IMR-90 (cell line): ENCODE data around the gene RRAGD. TPM values are rescaled to one million over a fixed set of nuclear protein-coding genes. Genes with fewer than 3 reads are reported as not detected.

ENCODE experiments used
- ATAC-seq: fragments of 200-7000 bp; cut with Tn5 transposase; 2 replicates; pipeline ENCODE4 v1.9.1; 2020; ENCODE audit warnings: low read depth, mild to moderate bottlenecking, moderate library complexity
- BruUV-seq: library from RNA; stranded (reverse); fragments of 400-500 nt; replicated peaks from 2 replicates; lab custom pipeline; 2021; lab: Mats Ljungman, UMichigan
- CTCF ChIA-PET: fragments of 300-600 bp; formaldehyde crosslinking; extraction: SDS; loops from one replicate; lab custom pipeline; 2021; ENCODE audit warnings: antibody characterized with exemption; lab: Yijun Ruan, JAX
- POLR2A ChIA-PET: fragments of 300-600 bp; sonication (Branson Sonifier 250); formaldehyde crosslinking; loops from one replicate; lab custom pipeline; 2022; ENCODE audit warnings: antibody characterized with exemption; ENCODE audit not compliant: unreplicated experiment; lab: Charles Lee
- DNase-seq: peaks from one replicate; pipeline ENCODE4 v3.0.0; 2013
- H2AFZ ChIP-seq: replicated peaks from 2 replicates; pipeline ENCODE3; 2013; ENCODE audit warnings: low read length, mild to moderate bottlenecking; ENCODE audit not compliant: poor library complexity
- H2AK5ac ChIP-seq: 2 replicates; pipeline ENCODE4 v1.6.1; 2013; ENCODE audit warnings: low read depth, low read length, inconsistent platforms
- H2AK9ac ChIP-seq: replicated peaks from 2 replicates; pipeline ENCODE3; 2013; ENCODE audit warnings: mild to moderate bottlenecking, low read depth, low read length, moderate library complexity; ENCODE audit not compliant: poor library complexity
- H2BK120ac ChIP-seq: 2 replicates; pipeline ENCODE4 v1.6.1; 2013; ENCODE audit warnings: low read depth, low read length, inconsistent platforms
- H2BK15ac ChIP-seq: 3 replicates; pipeline ENCODE4 v1.6.1; 2013; ENCODE audit warnings: low read depth, low read length, inconsistent platforms
- H2BK20ac ChIP-seq: 2 replicates; pipeline ENCODE4 v1.6.1; 2013; ENCODE audit warnings: low read depth, mild to moderate bottlenecking, inconsistent platforms, low read length, moderate library complexity
- H2BK5ac ChIP-seq: 2 replicates; pipeline ENCODE4 v1.6.1; 2013; ENCODE audit warnings: mild to moderate bottlenecking, low read depth, low read length, inconsistent platforms; ENCODE audit not compliant: poor library complexity, severe bottlenecking
- H3K14ac ChIP-seq: replicated peaks from 2 replicates; pipeline ENCODE4 v1.6.1; 2013; ENCODE audit warnings: low read depth, low read length, inconsistent platforms
- H3K18ac ChIP-seq: 2 replicates; pipeline ENCODE4 v1.6.1; 2013; ENCODE audit warnings: low read depth, low read length, control low read depth
- H3K23ac ChIP-seq: 2 replicates; pipeline ENCODE4 v1.6.1; 2013; ENCODE audit warnings: low read depth, low read length, inconsistent platforms
- H3K27ac ChIP-seq: 2 replicates; pipeline ENCODE4 v1.5.1; 2013; ENCODE audit warnings: mild to moderate bottlenecking, control low read depth, low read length; ENCODE audit not compliant: insufficient read depth
- H3K27me3 ChIP-seq: 2 replicates; pipeline ENCODE4 v1.6.1; 2013; ENCODE audit warnings: low read length; ENCODE audit not compliant: control insufficient read depth, insufficient read depth
- H3K36me3 ChIP-seq: 2 replicates; pipeline ENCODE4 v1.6.1; 2013; ENCODE audit warnings: low read length, mixed read lengths; ENCODE audit not compliant: control insufficient read depth, insufficient read depth
- H3K4ac ChIP-seq: 2 replicates; pipeline ENCODE4 v1.6.1; 2013; ENCODE audit warnings: low read depth, low read length, inconsistent platforms
- H3K4me1 ChIP-seq: 2 replicates; pipeline ENCODE4 v1.6.1; 2013; ENCODE audit warnings: low read length, mixed read lengths; ENCODE audit not compliant: control insufficient read depth, insufficient read depth
- H3K4me2 ChIP-seq: 2 replicates; pipeline ENCODE4 v1.6.1; 2013; ENCODE audit warnings: low read depth, mild to moderate bottlenecking, control low read depth, low read length, moderate library complexity
- H3K4me3 ChIP-seq: 2 replicates; pipeline ENCODE4 v1.5.1; 2013; ENCODE audit warnings: low read depth, mild to moderate bottlenecking, control low read depth, low read length, moderate library complexity; ENCODE audit not compliant: insufficient read depth
- H3K56ac ChIP-seq: 2 replicates; pipeline ENCODE4 v1.6.1; 2013; ENCODE audit warnings: low read length, inconsistent platforms; ENCODE audit not compliant: insufficient read depth; ENCODE audit errors: extremely low read depth
- H3K79me1 ChIP-seq, 2 experiments: 2 replicates each; pipeline ENCODE4 v1.6.1; 2013; ENCODE audit warnings: low read length in 2 of 2, inconsistent platforms in 1 of 2, low read depth in 1 of 2
- H3K9ac ChIP-seq: 2 replicates; pipeline ENCODE4 v1.6.1; 2013; ENCODE audit warnings: low read depth, low read length, control low read depth
- H3K9me1 ChIP-seq: 2 replicates; pipeline ENCODE4 v1.6.1; 2013; ENCODE audit warnings: low read length, inconsistent platforms; ENCODE audit not compliant: insufficient read depth
- H3K9me3 ChIP-seq: 2 replicates; pipeline ENCODE4 v1.6.1; 2013; ENCODE audit warnings: low read length; ENCODE audit not compliant: control insufficient read depth, insufficient read depth
- H4K20me1 ChIP-seq: 2 replicates; pipeline ENCODE4 v1.6.1; 2013; ENCODE audit warnings: low read length, inconsistent platforms; ENCODE audit not compliant: insufficient read depth
- H4K5ac ChIP-seq: 2 replicates; pipeline ENCODE4 v1.6.1; 2013; ENCODE audit warnings: mild to moderate bottlenecking, low read depth, low read length, control low read depth
- H4K8ac ChIP-seq, 2 experiments: 2 replicates each; pipeline ENCODE4 v1.6.1; 2013; ENCODE audit warnings: low read depth in 2 of 2, low read length in 2 of 2, control low read depth in 1 of 2, inconsistent platforms in 1 of 2
- H4K91ac ChIP-seq: 2 replicates; pipeline ENCODE4 v1.6.1; 2013; ENCODE audit warnings: low read depth, low read length, inconsistent platforms; ENCODE audit not compliant: insufficient read depth
- BHLHE40 ChIP-seq: fragments of 150-350 bp; IDR thresholded peaks from 2 replicates; pipeline ENCODE4 v1.6.1; 2016; ENCODE audit warnings: mild to moderate bottlenecking, low read depth, low read length
- CEBPB ChIP-seq: IDR thresholded peaks from 2 replicates; pipeline ENCODE4 v1.6.1; 2012; ENCODE audit warnings: low read depth, low read length, improper control_type of control experiment
- CHD1 ChIP-seq: IDR thresholded peaks from 2 replicates; pipeline ENCODE4 v1.6.1; 2012; ENCODE audit warnings: low read depth, low read length, improper control_type of control experiment
- ELK1 ChIP-seq: fragments of 150-350 bp; IDR thresholded peaks from 2 replicates; pipeline ENCODE4 v1.6.1; 2016; ENCODE audit warnings: low read depth, mild to moderate bottlenecking, low read length, moderate library complexity, borderline replicate concordance
- FOS ChIP-seq: fragments of 150-350 bp; IDR thresholded peaks from 2 replicates; pipeline ENCODE4 v1.6.1; 2016; ENCODE audit warnings: low read depth, low read length
- MAFK ChIP-seq: IDR thresholded peaks from 2 replicates; pipeline ENCODE4 v1.6.1; 2012; ENCODE audit warnings: low read depth, low read length, improper control_type of control experiment
- MAZ ChIP-seq: IDR thresholded peaks from 2 replicates; pipeline ENCODE4 v1.6.1; 2012; ENCODE audit warnings: low read depth, mild to moderate bottlenecking, low read length, improper control_type of control experiment, moderate library complexity, borderline replicate concordance
- MXI1 ChIP-seq: IDR thresholded peaks from 2 replicates; pipeline ENCODE4 v1.6.1; 2012; ENCODE audit warnings: low read depth, mild to moderate bottlenecking, low read length, moderate library complexity, borderline replicate concordance
- NFE2L2 ChIP-seq: fragments of 150-350 bp; IDR thresholded peaks from 2 replicates; pipeline ENCODE4 v1.6.1; 2016; ENCODE audit warnings: low read depth, mild to moderate bottlenecking, low read length
- POLR2A ChIP-seq: IDR thresholded peaks from 2 replicates; pipeline ENCODE4 v1.6.1; 2012; ENCODE audit warnings: mild to moderate bottlenecking, low read depth, low read length
- RAD21 ChIP-seq: IDR thresholded peaks from 2 replicates; pipeline ENCODE4 v1.6.1; 2012; ENCODE audit warnings: low read length, improper control_type of control experiment
- RCOR1 ChIP-seq: IDR thresholded peaks from 2 replicates; pipeline ENCODE4 v1.6.1; 2012; ENCODE audit warnings: mild to moderate bottlenecking, low read length, improper control_type of control experiment; ENCODE audit not compliant: insufficient replicate concordance
- RFX5 ChIP-seq: IDR thresholded peaks from 2 replicates; pipeline ENCODE4 v1.8.0; 2012; ENCODE audit warnings: low read depth, mild to moderate bottlenecking, low read length, moderate library complexity
- SMC3 ChIP-seq: fragments of 150-350 bp; IDR thresholded peaks from 2 replicates; pipeline ENCODE4 v1.6.1; 2016; ENCODE audit warnings: low read depth, mild to moderate bottlenecking, antibody characterized with exemption, low read length, moderate library complexity
- USF2 ChIP-seq: fragments of 150-350 bp; IDR thresholded peaks from 2 replicates; pipeline ENCODE4 v1.6.1; 2017; ENCODE audit warnings: mild to moderate bottlenecking, antibody characterized with exemption, low read length, low read depth
- WGBS, 2 experiments: methylation state at CpG; one replicate each; pipeline versions ENCODE4 v1.1.5 to v1.1.7; 2013; ENCODE audit warnings: missing lambda C conversion rate in 2 of 2; ENCODE audit not compliant: insufficient read length in 1 of 2; ENCODE audit errors: extremely low coverage in 2 of 2; 5-methylcytosine and 5-hydroxymethylcytosine counted together
- dilution Hi-C: fragments of 300-500 bp; cut with HindIII; formaldehyde crosslinking; loops from one replicate; pipeline ENCODE4 v1.14.3; 2018; ENCODE audit warnings: low sequenced_read_pairs; ENCODE audit not compliant: unreplicated experiment
- in situ Hi-C: fragments of 300-500 bp; cut with MboI; formaldehyde crosslinking; loops from 3 replicates; pipeline ENCODE4 v1.14.3; 2019; ENCODE audit warnings: low sequenced_read_pairs, inconsistent platforms, mixed read lengths
- intact Hi-C: fragments of 100-400 bp; cut with micrococcal nuclease; formaldehyde crosslinking; loops from 2 replicates; pipeline ENCODE4 v1.10.0; 2022
- polyA plus RNA-seq, 3 experiments: library from polyadenylated mRNA; depleted of rRNA; stranded (reverse); fragments of >200 nt; gene quantifications; 2 replicates each; pipeline ENCODE4 v1.2.3, GENCODE V29; 2012; ENCODE audit warnings: low replicate concordance in 1 of 3
- total RNA-seq: library from RNA; depleted of rRNA; stranded (reverse); fragments of >200 nt; gene quantifications from 2 replicates; pipeline ENCODE4 v1.2.3, GENCODE V29; 2012
- TF ChIP-seq, protein P1 (sequence below): conservative IDR thresholded peaks from 2 replicates; pipeline ENCODE4 v1.5.1; 2012; ENCODE audit warnings: mild to moderate bottlenecking, low read depth, low read length, improper control_type of control experiment

The RRAGD gene
- total and polyA plus RNA-seq, 2 of the 4 experiments (the other 2 are of a cell fraction): not detected

GRCh38 chr6:89416796-89417195, 4.7 kb upstream of the RRAGD start:
- Histone ChIP-seq H3K18ac (no peak overlapping the region), H3K14ac (no peak overlapping the region), H2BK15ac (no peak overlapping the region), H2BK5ac (no peak overlapping the region), H3K9me3 (no peaks in the 10 kb centered on the region), H4K8ac (no peak overlapping the region), H3K9ac (no peak overlapping the region), H3K27ac (no peak overlapping the region), H3K23ac (no peak overlapping the region), H4K91ac (no peak overlapping the region), H4K20me1 (no peaks in the 10 kb centered on the region), H4K5ac (no peak overlapping the region), H2AFZ (no peak overlapping the region), H3K56ac (no peak overlapping the region), H3K27me3 (peaks cover 29% of the 10 kb centered on the region), H2BK20ac (no peak overlapping the region), H3K4me3 (no peak overlapping the region), H3K9me1 (no peaks in the 10 kb centered on the region), H3K4me2 (no peak overlapping the region), H2AK5ac (no peak overlapping the region), H3K79me1 (no peaks in the 10 kb centered on the region), H2BK120ac (no peak overlapping the region), H3K4me1 (no peaks in the 10 kb centered on the region), H3K4ac (no peak overlapping the region), H3K36me3 (no peaks in the 10 kb centered on the region), H2AK9ac (no peak overlapping the region)
- WGBS, 2 experiments: no CpG with 5 or more reads among the region's 1 CpG
- TF ChIP-seq MAZ (no peak), POLR2A (no peak), RAD21 (no peak), RCOR1 (no peak), MAFK (no peak), NFE2L2 (no peak), ELK1 (no peak), SMC3 (no peak), MXI1 (no peak), BHLHE40 (no peak), CHD1 (no peak), CEBPB (no peak), USF2 (no peak), FOS (no peak), RFX5 (no peak)
- TF ChIP-seq, protein P1, sequence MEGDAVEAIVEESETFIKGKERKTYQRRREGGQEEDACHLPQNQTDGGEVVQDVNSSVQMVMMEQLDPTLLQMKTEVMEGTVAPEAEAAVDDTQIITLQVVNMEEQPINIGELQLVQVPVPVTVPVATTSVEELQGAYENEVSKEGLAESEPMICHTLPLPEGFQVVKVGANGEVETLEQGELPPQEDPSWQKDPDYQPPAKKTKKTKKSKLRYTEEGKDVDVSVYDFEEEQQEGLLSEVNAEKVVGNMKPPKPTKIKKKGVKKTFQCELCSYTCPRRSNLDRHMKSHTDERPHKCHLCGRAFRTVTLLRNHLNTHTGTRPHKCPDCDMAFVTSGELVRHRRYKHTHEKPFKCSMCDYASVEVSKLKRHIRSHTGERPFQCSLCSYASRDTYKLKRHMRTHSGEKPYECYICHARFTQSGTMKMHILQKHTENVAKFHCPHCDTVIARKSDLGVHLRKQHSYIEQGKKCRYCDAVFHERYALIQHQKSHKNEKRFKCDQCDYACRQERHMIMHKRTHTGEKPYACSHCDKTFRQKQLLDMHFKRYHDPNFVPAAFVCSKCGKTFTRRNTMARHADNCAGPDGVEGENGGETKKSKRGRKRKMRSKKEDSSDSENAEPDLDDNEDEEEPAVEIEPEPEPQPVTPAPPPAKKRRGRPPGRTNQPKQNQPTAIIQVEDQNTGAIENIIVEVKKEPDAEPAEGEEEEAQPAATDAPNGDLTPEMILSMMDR: no peak
- dilution Hi-C loops (no loop called here), intact Hi-C loops (no loop called here), in situ Hi-C loops (no loop called here)
- ATAC-seq (no peak), DNase-seq (no peak)
- BruUV-seq: no TSS peak
- CTCF ChIA-PET: no interaction called here
- POLR2A ChIA-PET: no interaction called here
